H1 (cell line): ENCODE results near the gene TPSG1. TPM values are rescaled to one million over a fixed set of nuclear protein-coding genes. Genes with fewer than 3 reads are reported as not detected.

Experiments
- ATF3 ChIP-seq: IDR thresholded peaks from 2 replicates; pipeline ENCODE4 v1.6.1; 2011; ENCODE audit warnings: low read depth, mild to moderate bottlenecking, low read length; ENCODE audit not compliant: insufficient read depth
- FOSL1 ChIP-seq: IDR thresholded peaks from 2 replicates; pipeline ENCODE4 v1.6.1; 2011; ENCODE audit warnings: mild to moderate bottlenecking, low read depth, low read length, moderate library complexity; ENCODE audit not compliant: insufficient read depth
- GTF2F1 ChIP-seq: IDR thresholded peaks from 2 replicates; pipeline ENCODE4 v1.6.1; 2012; ENCODE audit warnings: low read depth, low read length, improper control_type of control experiment, borderline replicate concordance
- HDAC2 ChIP-seq, 2 experiments: fragments of 300-600 bp in 1 of 2; sonication (generic) in 1 of 2; IDR thresholded peaks; 2 replicates each; pipeline ENCODE4 v1.6.1; 2011 to 2012; ENCODE audit warnings: low read depth in 2 of 2, low read length in 2 of 2, mild to moderate bottlenecking in 2 of 2, moderate library complexity in 2 of 2, borderline replicate concordance in 1 of 2, inconsistent platforms in 1 of 2
- RBBP5 ChIP-seq: IDR thresholded peaks from 2 replicates; pipeline ENCODE4 v1.7.1; 2012; ENCODE audit warnings: low read depth, mild to moderate bottlenecking, inconsistent platforms, low read length, moderate library complexity, borderline replicate concordance
- SIN3A ChIP-seq, 2 experiments: IDR thresholded peaks in 1 of 2; conservative IDR thresholded peaks in 1 of 2; 2 replicates each; pipeline ENCODE4 v1.6.1; 2011 to 2012; ENCODE audit warnings: low read length in 2 of 2, improper control_type of control experiment in 1 of 2, low read depth in 1 of 2, mild to moderate bottlenecking in 1 of 2
- TAF7 ChIP-seq: optimal IDR thresholded peaks from 2 replicates; pipeline ENCODE3; 2011; ENCODE audit warnings: low read depth, mild to moderate bottlenecking, inconsistent platforms, low read length, moderate library complexity, borderline replicate concordance
- YY1 ChIP-seq: IDR thresholded peaks from 2 replicates; pipeline ENCODE4 v1.6.1; 2011; ENCODE audit warnings: low read depth, mild to moderate bottlenecking, low read length
- polyA plus RNA-seq, 7 experiments: library from polyadenylated mRNA; depleted of rRNA in 3 of 7; stranded (reverse) in 5 of 7; unstranded in 2 of 7; fragments of >200 nt in 5 of 7; fragments of 200-250 nt in 2 of 7; gene quantifications; 1 replicate in 5 of 7; 2 replicates in 1 of 7; 4 replicates in 1 of 7; pipeline versions ENCODE4 v1.2.1 to v1.2.3, GENCODE V29; 2011 to 2013; ENCODE audit warnings: missing spikeins in 2 of 7, mixed read lengths in 2 of 7
- total RNA-seq: library from RNA; stranded (reverse); fragmentation: NEBNext Ultra II Directional; extraction: Animal tissue kit (Norgen Biotek cat#: 25700); gene quantifications from 2 replicates; pipeline ENCODE4 v1.2.1, GENCODE V29; 2021
- TF ChIP-seq, protein P1 (sequence below): fragments of 300-600 bp; sonication (generic); IDR thresholded peaks from 2 replicates; pipeline ENCODE4 v1.7.1; 2012; ENCODE audit warnings: low read length, moderate library complexity, mild to moderate bottlenecking, inconsistent platforms; ENCODE audit not compliant: insufficient replicate concordance
- TF ChIP-seq, protein P2 (sequence below): IDR thresholded peaks from 2 replicates; pipeline ENCODE4 v1.6.1; 2012; ENCODE audit warnings: inconsistent platforms

Gene TPSG1
- total and polyA plus RNA-seq, 2 of the 8 experiments (the other 6 are each of a cell fraction or from before 2014, with no cell fraction given): not detected

DNA sequence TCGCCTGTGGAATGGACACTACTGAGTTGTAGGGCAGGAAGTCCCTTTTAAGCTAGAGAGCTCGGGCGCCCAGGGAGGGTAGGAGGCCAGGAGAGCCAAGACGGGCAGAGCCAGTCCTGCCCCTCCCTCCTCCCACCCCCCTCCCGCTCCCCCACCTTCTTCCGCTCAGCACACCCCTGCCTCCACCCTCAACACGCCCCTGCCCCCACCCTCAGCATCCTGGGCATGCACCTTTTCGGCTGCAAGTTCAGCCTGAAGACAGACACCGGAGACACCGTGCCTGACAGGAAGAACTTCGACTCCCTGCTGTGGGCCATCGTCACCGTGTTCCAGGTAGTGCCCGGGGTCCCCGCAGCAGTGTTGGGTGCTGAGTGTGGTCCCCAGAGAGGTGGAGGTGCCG is 18.3 kb downstream of the TPSG1 start (continued):
- TF ChIP-seq, protein P1, sequence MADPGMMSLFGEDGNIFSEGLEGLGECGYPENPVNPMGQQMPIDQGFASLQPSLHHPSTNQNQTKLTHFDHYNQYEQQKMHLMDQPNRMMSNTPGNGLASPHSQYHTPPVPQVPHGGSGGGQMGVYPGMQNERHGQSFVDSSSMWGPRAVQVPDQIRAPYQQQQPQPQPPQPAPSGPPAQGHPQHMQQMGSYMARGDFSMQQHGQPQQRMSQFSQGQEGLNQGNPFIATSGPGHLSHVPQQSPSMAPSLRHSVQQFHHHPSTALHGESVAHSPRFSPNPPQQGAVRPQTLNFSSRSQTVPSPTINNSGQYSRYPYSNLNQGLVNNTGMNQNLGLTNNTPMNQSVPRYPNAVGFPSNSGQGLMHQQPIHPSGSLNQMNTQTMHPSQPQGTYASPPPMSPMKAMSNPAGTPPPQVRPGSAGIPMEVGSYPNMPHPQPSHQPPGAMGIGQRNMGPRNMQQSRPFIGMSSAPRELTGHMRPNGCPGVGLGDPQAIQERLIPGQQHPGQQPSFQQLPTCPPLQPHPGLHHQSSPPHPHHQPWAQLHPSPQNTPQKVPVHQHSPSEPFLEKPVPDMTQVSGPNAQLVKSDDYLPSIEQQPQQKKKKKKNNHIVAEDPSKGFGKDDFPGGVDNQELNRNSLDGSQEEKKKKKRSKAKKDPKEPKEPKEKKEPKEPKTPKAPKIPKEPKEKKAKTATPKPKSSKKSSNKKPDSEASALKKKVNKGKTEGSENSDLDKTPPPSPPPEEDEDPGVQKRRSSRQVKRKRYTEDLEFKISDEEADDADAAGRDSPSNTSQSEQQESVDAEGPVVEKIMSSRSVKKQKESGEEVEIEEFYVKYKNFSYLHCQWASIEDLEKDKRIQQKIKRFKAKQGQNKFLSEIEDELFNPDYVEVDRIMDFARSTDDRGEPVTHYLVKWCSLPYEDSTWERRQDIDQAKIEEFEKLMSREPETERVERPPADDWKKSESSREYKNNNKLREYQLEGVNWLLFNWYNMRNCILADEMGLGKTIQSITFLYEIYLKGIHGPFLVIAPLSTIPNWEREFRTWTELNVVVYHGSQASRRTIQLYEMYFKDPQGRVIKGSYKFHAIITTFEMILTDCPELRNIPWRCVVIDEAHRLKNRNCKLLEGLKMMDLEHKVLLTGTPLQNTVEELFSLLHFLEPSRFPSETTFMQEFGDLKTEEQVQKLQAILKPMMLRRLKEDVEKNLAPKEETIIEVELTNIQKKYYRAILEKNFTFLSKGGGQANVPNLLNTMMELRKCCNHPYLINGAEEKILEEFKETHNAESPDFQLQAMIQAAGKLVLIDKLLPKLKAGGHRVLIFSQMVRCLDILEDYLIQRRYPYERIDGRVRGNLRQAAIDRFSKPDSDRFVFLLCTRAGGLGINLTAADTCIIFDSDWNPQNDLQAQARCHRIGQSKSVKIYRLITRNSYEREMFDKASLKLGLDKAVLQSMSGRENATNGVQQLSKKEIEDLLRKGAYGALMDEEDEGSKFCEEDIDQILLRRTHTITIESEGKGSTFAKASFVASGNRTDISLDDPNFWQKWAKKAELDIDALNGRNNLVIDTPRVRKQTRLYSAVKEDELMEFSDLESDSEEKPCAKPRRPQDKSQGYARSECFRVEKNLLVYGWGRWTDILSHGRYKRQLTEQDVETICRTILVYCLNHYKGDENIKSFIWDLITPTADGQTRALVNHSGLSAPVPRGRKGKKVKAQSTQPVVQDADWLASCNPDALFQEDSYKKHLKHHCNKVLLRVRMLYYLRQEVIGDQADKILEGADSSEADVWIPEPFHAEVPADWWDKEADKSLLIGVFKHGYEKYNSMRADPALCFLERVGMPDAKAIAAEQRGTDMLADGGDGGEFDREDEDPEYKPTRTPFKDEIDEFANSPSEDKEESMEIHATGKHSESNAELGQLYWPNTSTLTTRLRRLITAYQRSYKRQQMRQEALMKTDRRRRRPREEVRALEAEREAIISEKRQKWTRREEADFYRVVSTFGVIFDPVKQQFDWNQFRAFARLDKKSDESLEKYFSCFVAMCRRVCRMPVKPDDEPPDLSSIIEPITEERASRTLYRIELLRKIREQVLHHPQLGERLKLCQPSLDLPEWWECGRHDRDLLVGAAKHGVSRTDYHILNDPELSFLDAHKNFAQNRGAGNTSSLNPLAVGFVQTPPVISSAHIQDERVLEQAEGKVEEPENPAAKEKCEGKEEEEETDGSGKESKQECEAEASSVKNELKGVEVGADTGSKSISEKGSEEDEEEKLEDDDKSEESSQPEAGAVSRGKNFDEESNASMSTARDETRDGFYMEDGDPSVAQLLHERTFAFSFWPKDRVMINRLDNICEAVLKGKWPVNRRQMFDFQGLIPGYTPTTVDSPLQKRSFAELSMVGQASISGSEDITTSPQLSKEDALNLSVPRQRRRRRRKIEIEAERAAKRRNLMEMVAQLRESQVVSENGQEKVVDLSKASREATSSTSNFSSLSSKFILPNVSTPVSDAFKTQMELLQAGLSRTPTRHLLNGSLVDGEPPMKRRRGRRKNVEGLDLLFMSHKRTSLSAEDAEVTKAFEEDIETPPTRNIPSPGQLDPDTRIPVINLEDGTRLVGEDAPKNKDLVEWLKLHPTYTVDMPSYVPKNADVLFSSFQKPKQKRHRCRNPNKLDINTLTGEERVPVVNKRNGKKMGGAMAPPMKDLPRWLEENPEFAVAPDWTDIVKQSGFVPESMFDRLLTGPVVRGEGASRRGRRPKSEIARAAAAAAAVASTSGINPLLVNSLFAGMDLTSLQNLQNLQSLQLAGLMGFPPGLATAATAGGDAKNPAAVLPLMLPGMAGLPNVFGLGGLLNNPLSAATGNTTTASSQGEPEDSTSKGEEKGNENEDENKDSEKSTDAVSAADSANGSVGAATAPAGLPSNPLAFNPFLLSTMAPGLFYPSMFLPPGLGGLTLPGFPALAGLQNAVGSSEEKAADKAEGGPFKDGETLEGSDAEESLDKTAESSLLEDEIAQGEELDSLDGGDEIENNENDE: no peak
- TF ChIP-seq RBBP5 (no peak), SIN3A (conservative IDR thresholded peaks at IDR 0.05 in 1 of 2, IDR thresholded peaks at IDR 0.05 in 1 of 2; ENCODE audit: low read depth in 1 of 2, low read length in 2 of 2) (no peak), YY1 (no peak), HDAC2 (IDR thresholded peaks at IDR 0.05; ENCODE audit: borderline replicate concordance in 1 of 2, low read depth in 2 of 2, low read length in 2 of 2) (no peak), ATF3 (no peak), FOSL1 (no peak), GTF2F1 (no peak), TAF7 (no peak)
- TF ChIP-seq, protein P2, sequence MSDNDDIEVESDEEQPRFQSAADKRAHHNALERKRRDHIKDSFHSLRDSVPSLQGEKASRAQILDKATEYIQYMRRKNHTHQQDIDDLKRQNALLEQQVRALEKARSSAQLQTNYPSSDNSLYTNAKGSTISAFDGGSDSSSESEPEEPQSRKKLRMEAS: no peak
